ENCODE measurements around the gene CCL28.

The CCL28 gene

GRCh38 chr5:43358726-43359125 lies 53.5 kb downstream of the CCL28 start:
- TF ChIP-seq MYC (IDR thresholded peaks at IDR 0.05; ENCODE audit: low read depth, low read length) = no peak
- no peak for TF ChIP-seq CTCF (IDR thresholded peaks at IDR 0.05; ENCODE audit: low read depth, low read length)
- no peak for TF ChIP-seq POLR2A (IDR thresholded peaks at IDR 0.05; ENCODE audit: extremely low read depth, insufficient read length)
- TF ChIP-seq MAX (IDR thresholded peaks at IDR 0.05; ENCODE audit: low read depth, low read length) = no peak
- no peak for DNase-seq (ENCODE audit: low read depth)
- H3K4me3 ChIP-seq (ENCODE audit: low read depth, low read length) = no peak overlapping the region

GRCh38 chr5:43358301-43358700 lies 53.9 kb downstream of the CCL28 start:
- DNase-seq (ENCODE audit: low read depth) = no peak
- H3K4me3 ChIP-seq (ENCODE audit: low read depth, low read length) = no peak overlapping the region
- TF ChIP-seq CTCF (IDR thresholded peaks at IDR 0.05; ENCODE audit: low read depth, low read length) = no peak
- no peak for TF ChIP-seq MAX (IDR thresholded peaks at IDR 0.05; ENCODE audit: low read depth, low read length)
- no peak for TF ChIP-seq MYC (IDR thresholded peaks at IDR 0.05; ENCODE audit: low read depth, low read length)
- TF ChIP-seq POLR2A (IDR thresholded peaks at IDR 0.05; ENCODE audit: extremely low read depth, insufficient read length) = no peak

GRCh38 chr5:43357878-43358281 lies 54.3 kb downstream of the CCL28 start:
- DNase-seq (ENCODE audit: low read depth) = no peak
- no peak overlapping the region for H3K4me3 ChIP-seq (ENCODE audit: low read depth, low read length)
- TF ChIP-seq CTCF (IDR thresholded peaks at IDR 0.05; ENCODE audit: low read depth, low read length) = no peak
- no peak for TF ChIP-seq MYC (IDR thresholded peaks at IDR 0.05; ENCODE audit: low read depth, low read length)
- TF ChIP-seq POLR2A (IDR thresholded peaks at IDR 0.05; ENCODE audit: extremely low read depth, insufficient read length) = no peak
- no peak for TF ChIP-seq MAX (IDR thresholded peaks at IDR 0.05; ENCODE audit: low read depth, low read length)

- no peak overlapping the region for H3K4me3 ChIP-seq (ENCODE audit: low read depth, low read length)
- no peak for TF ChIP-seq POLR2A (IDR thresholded peaks at IDR 0.05; ENCODE audit: extremely low read depth, insufficient read length)
- no peak for TF ChIP-seq CTCF (IDR thresholded peaks at IDR 0.05; ENCODE audit: low read depth, low read length)
- no peak for TF ChIP-seq MAX (IDR thresholded peaks at IDR 0.05; ENCODE audit: low read depth, low read length)
- TF ChIP-seq MYC (IDR thresholded peaks at IDR 0.05; ENCODE audit: low read depth, low read length) = no peak
- DNase-seq (ENCODE audit: low read depth) = no peak
Measured at GRCh38 chr5:43357067-43357466, 55.1 kb downstream of the CCL28 start.

GRCh38 chr5:43354774-43355173 lies 57.4 kb downstream of the CCL28 start:
- TF ChIP-seq MYC (IDR thresholded peaks at IDR 0.05; ENCODE audit: low read depth, low read length) (no peak), MAX (IDR thresholded peaks at IDR 0.05; ENCODE audit: low read depth, low read length) (no peak), POLR2A (IDR thresholded peaks at IDR 0.05; ENCODE audit: extremely low read depth, insufficient read length) (no peak), CTCF (IDR thresholded peaks at IDR 0.05; ENCODE audit: low read depth, low read length) (no peak)
- no peak for DNase-seq (ENCODE audit: low read depth)
- H3K4me3 ChIP-seq (ENCODE audit: low read depth, low read length) = no peak overlapping the region

- no peak for DNase-seq (ENCODE audit: low read depth)
- H3K4me3 ChIP-seq (ENCODE audit: low read depth, low read length) = no peak overlapping the region
- no peak for TF ChIP-seq POLR2A (IDR thresholded peaks at IDR 0.05; ENCODE audit: extremely low read depth, insufficient read length)
- no peak for TF ChIP-seq MAX (IDR thresholded peaks at IDR 0.05; ENCODE audit: low read depth, low read length)
- no peak for TF ChIP-seq CTCF (IDR thresholded peaks at IDR 0.05; ENCODE audit: low read depth, low read length)
- no peak for TF ChIP-seq MYC (IDR thresholded peaks at IDR 0.05; ENCODE audit: low read depth, low read length)
Measured at GRCh38 chr5:43353668-43354067, 58.5 kb downstream of the CCL28 start.
